Heart right ventricle (tissue), 16 donors: Measurements from ENCODE around the gene PLB1. TPM values are rescaled to one million over a fixed set of nuclear protein-coding genes. Genes with fewer than 3 reads are reported as not detected.

Source experiments
- ATAC-seq, 8 donors: fragments of 200-7000 bp; cut with Tn5 transposase; one replicate each; pipeline ENCODE4 v1.9.1; 2020; ENCODE audit warnings: mild to moderate bottlenecking in 8 of 8, moderate library complexity in 8 of 8, moderate number of reproducible peaks in 1 of 8
- DNase-seq, 2 donors: peaks; one replicate each; pipeline ENCODE4 v3.0.0-alpha.2; 2020
- H3K27ac ChIP-seq, 10 donors: fragments of 200-600 bp; sonication (generic) in 2 of 10; one replicate each; pipeline versions ENCODE4 v1.5.0 to v1.8.0; 2020 to 2022; ENCODE audit warnings: mild to moderate bottlenecking in 3 of 10
- H3K27me3 ChIP-seq, 7 donors: fragments of 200-600 bp; one replicate each; pipeline ENCODE4 v1.8.0; 2021 to 2022; ENCODE audit warnings: mild to moderate bottlenecking in 2 of 7
- H3K36me3 ChIP-seq, 9 donors: fragments of 200-600 bp; sonication (generic) in 1 of 9; one replicate each; pipeline versions ENCODE4 v1.5.0 to v1.8.0; 2020 to 2022; ENCODE audit warnings: mild to moderate bottlenecking in 2 of 9
- H3K4me1 ChIP-seq, 9 donors: fragments of 200-600 bp; sonication (generic) in 1 of 9; one replicate each; pipeline versions ENCODE4 v1.5.0 to v1.8.0; 2020 to 2022; ENCODE audit warnings: mild to moderate bottlenecking in 4 of 9
- H3K4me3 ChIP-seq, 10 donors: fragments of 200-600 bp; sonication (generic) in 2 of 10; one replicate each; pipeline versions ENCODE4 v1.5.0 to v1.8.0; 2020 to 2022; ENCODE audit warnings: mild to moderate bottlenecking in 7 of 10, moderate library complexity in 2 of 10
- H3K9me3 ChIP-seq, 11 donors: fragments of 200-600 bp in 10 of 11; sonication (generic) in 2 of 11; one replicate each; pipeline versions ENCODE4 v1.5.0 to v1.8.0; 2013 to 2022; ENCODE audit warnings: mild to moderate bottlenecking in 2 of 11, control low read depth in 1 of 11, moderate library complexity in 1 of 11
- CTCF ChIP-seq, 9 donors: fragments of 200-600 bp; sonication (generic) in 2 of 9; IDR thresholded peaks; one replicate each; pipeline versions ENCODE4 v1.5.0 to v1.8.0; 2021 to 2022; ENCODE audit warnings: antibody characterized with exemption in 9 of 9, mild to moderate bottlenecking in 5 of 9, moderate library complexity in 1 of 9
- WGBS, 2 donors: extraction: QIAGEN DNeasy Blood & Tissue Kit; methylation state at CpG; one replicate each; pipeline ENCODE4 v1.1.7; 2013; ENCODE audit warnings: inconsistent platforms in 1 of 2; 5-methylcytosine and 5-hydroxymethylcytosine counted together
- intact Hi-C, 10 donors: fragments of 100-400 bp; cut with DNase I; formaldehyde crosslinking; loops; one replicate each; pipeline versions ENCODE4 v1.11.1 to v1.14.2; 2022
- polyA plus RNA-seq, 2 donors: library from polyadenylated mRNA; stranded (reverse); fragments of 200-250 nt; gene quantifications; one replicate each; pipeline ENCODE4 v1.2.3, GENCODE V29; 2013
- total RNA-seq, 10 donors: library from RNA; stranded (reverse); fragmentation: NEBNext Ultra II Directional in 3 of 10; extraction: Animal tissue kit (Norgen Biotek cat#: 25700) in 3 of 10; gene quantifications; one replicate each; pipeline versions ENCODE4 v1.2.1 to v1.2.4, GENCODE V29; 2021 to 2023
- donor health status: Arrhythmogenic right ventricular cardiomyopathy.
- donor health status: ischemic (EF 13 %, LVEDD 7.1; RV severe dilation, severe dysfunction).
- donor health status: healthy with polysubstance abuse.
- donor health status: DM: no; HTN: yes; CAD: no.
- donor health status: DM: no; HTN: no; CAD: no.
- donor health status: ischemic (EF 25% LVEDD 6.9; RV normal size, moderate dysfunction).
- donor health status: ischemic (EF 25% LVEDD 5.7; RV mildly dilated, moderate dysfunction).
- donor health status: healthy.
- donor health status: DM: yes; HTN: yes; CAD: no.
- donor health status: Ischemic cardiomyopathy.
- donor health status: ischemic (EF 35%, LVEDD 5.7; RV mildly dilated, moderate dysfunction).
- donor health status: nonischemic (EF 11% LVEDD 7.7; RV severe dilation, severe dysfunction).
- donor health status: DM: yes; HTN: yes; CAD: no.
- donor health status: PGD.
- donor health status: ischemic (EF 29% LVEDD 5.4; RV normal size, mild dysfunction).
- donor health status: nonischemic (EF 23%, LVEDD 6.1; RV moderate dilation, normal function).

Gene PLB1
- total and polyA plus RNA-seq, 12 donors, result 0.34 to 6.1 (median 1.4) TPM

GRCh38 chr2:28481905-28482304 lies 14.0 kb upstream of the PLB1 start:
- DNase-seq (no peak), ATAC-seq (no peak)
- Histone ChIP-seq H3K9me3 (no peaks in the 10 kb centered on the region), H3K4me3 (no peak overlapping the region), H3K27ac (no peak overlapping the region), H3K36me3 (no peaks in the 10 kb centered on the region), H3K4me1 (no peaks in the 10 kb centered on the region), H3K27me3 (no peaks in the 10 kb centered on the region)
- 48 to 54% methylated on average over 4 of the region's 4 CpGs for WGBS, 2 donors
- TF ChIP-seq CTCF (IDR thresholded peaks at IDR 0.05), result no peak
- intact Hi-C loops, result no loop called here

- no peaks in the 10 kb centered on the region for H3K27me3 ChIP-seq
- intact Hi-C loops, result no loop called here
- no peak for TF ChIP-seq CTCF (IDR thresholded peaks at IDR 0.05)
- H3K4me3 ChIP-seq, result no peak overlapping the region
- WGBS, 2 donors, result 94 to 95% methylated on average over 3 of the region's 3 CpGs
- H3K36me3 ChIP-seq, result no peaks in the 10 kb centered on the region
- no peak overlapping the region for H3K27ac ChIP-seq
- ATAC-seq (no peak), DNase-seq (no peak)
- no peaks in the 10 kb centered on the region for H3K4me1 ChIP-seq
- no peaks in the 10 kb centered on the region for H3K9me3 ChIP-seq
Observed at GRCh38 chr2:28484835-28485234, 11.0 kb upstream of the PLB1 start.

GRCh38 chr2:28486526-28486925 lies 9.3 kb upstream of the PLB1 start:
- no peak for TF ChIP-seq CTCF (IDR thresholded peaks at IDR 0.05)

GRCh38 chr2:28487258-28487657 lies 8.6 kb upstream of the PLB1 start:
- no peak for ATAC-seq
- H3K4me3 ChIP-seq, result no peak overlapping the region
- intact Hi-C loops, result no loop called here
- no peaks in the 10 kb centered on the region for H3K4me1 ChIP-seq
- WGBS, 2 donors, result 77 to 82% methylated on average over 4 of the region's 4 CpGs
- no peak for TF ChIP-seq CTCF (IDR thresholded peaks at IDR 0.05)
- H3K9me3 ChIP-seq, result no peaks in the 10 kb centered on the region
- no peaks in the 10 kb centered on the region for H3K27me3 ChIP-seq
- no peaks in the 10 kb centered on the region for H3K36me3 ChIP-seq
- no peak overlapping the region for H3K27ac ChIP-seq
- no peak for DNase-seq

More at GRCh38 chr2:28486526-28486925, 9.3 kb upstream of the PLB1 start:
- Histone ChIP-seq H3K4me1 (no peaks in the 10 kb centered on the region), H3K27ac (no peak overlapping the region), H3K4me3 (no peak overlapping the region), H3K27me3 (no peaks in the 10 kb centered on the region), H3K9me3 (no peaks in the 10 kb centered on the region), H3K36me3 (no peaks in the 10 kb centered on the region)
- ATAC-seq, result no peak
- intact Hi-C loops, result no loop called here
- WGBS, 2 donors, result 82 to 88% methylated on average over 4 of the region's 4 CpGs
- no peak for DNase-seq
